MCF 10A (cell line): ENCODE measurements around the gene ZNF792. TPM values are rescaled to one million over a fixed set of nuclear protein-coding genes. Genes with fewer than 3 reads are reported as not detected.

Experiments used
- BruUV-seq: library from RNA; stranded (reverse); fragments of 400-500 nt; replicated peaks from 2 replicates; lab custom pipeline; 2021; lab: Mats Ljungman, UMichigan
- CTCF ChIA-PET: fragments of 300-600 bp; sonication (Branson Sonifier 250); formaldehyde crosslinking; extraction: SDS; loops from one replicate; lab custom pipeline; 2021; ENCODE audit warnings: antibody characterized with exemption, inconsistent platforms; lab: Yijun Ruan, JAX
- POLR2A ChIA-PET: fragments of 300-600, 350-650 bp; sonication (Branson Sonifier 250); formaldehyde crosslinking; extraction: SDS; loops from one replicate; lab custom pipeline; 2020; ENCODE audit warnings: antibody characterized with exemption, inconsistent platforms; lab: Yijun Ruan, JAX
- DNase-seq: peaks from one replicate; pipeline ENCODE4 v3.0.0-alpha.2; 2018; ENCODE audit not compliant: unreplicated experiment
- H3K27ac Mint-ChIP-seq: one replicate; pipeline ENCODE4 v1.8.0; 2022; ENCODE audit warnings: mild to moderate bottlenecking, low read depth, mixed read lengths; ENCODE audit not compliant: unreplicated experiment
- H3K27me3 Mint-ChIP-seq: one replicate; pipeline ENCODE4 v1.8.0; 2022; ENCODE audit warnings: mixed read lengths; ENCODE audit not compliant: insufficient read depth, unreplicated experiment
- H3K36me3 Mint-ChIP-seq: one replicate; pipeline ENCODE4 v1.8.0; 2022; ENCODE audit warnings: mild to moderate bottlenecking, moderate library complexity, mixed read lengths; ENCODE audit not compliant: insufficient read depth, unreplicated experiment
- H3K4me1 Mint-ChIP-seq: one replicate; pipeline ENCODE4 v1.8.0; 2022; ENCODE audit warnings: mixed read lengths; ENCODE audit not compliant: insufficient read depth, unreplicated experiment
- H3K4me3 Mint-ChIP-seq: one replicate; pipeline ENCODE4 v1.8.0; 2022; ENCODE audit warnings: mild to moderate bottlenecking, moderate library complexity, mixed read lengths; ENCODE audit not compliant: unreplicated experiment
- H3K9me3 Mint-ChIP-seq: one replicate; pipeline ENCODE4 v1.8.0; 2022; ENCODE audit warnings: mixed read lengths; ENCODE audit not compliant: unreplicated experiment
- CTCF ChIP-seq: fragments of 200-600 bp; IDR thresholded peaks from one replicate; pipeline ENCODE4 v1.8.0; 2022; ENCODE audit warnings: antibody characterized with exemption, mild to moderate bottlenecking; ENCODE audit not compliant: unreplicated experiment
- intact Hi-C: fragments of 100-400 bp; cut with micrococcal nuclease; formaldehyde crosslinking; loops from 2 replicates; pipeline ENCODE4 v1.14.1; 2022
- total RNA-seq: library from RNA; stranded (reverse); gene quantifications from 2 replicates; pipeline ENCODE4 v1.2.3, GENCODE V29; 2022

Gene ZNF792
- total RNA-seq, 1 experiment from 2014 or later = 0.40 TPM

- TF ChIP-seq CTCF = no peak
- ChIA-PET CTCF (interaction anchor here (0.6 to 1.0 kb wide), 2 partner anchors 8 to 325 kb away, joined by 4 to 6 read pairs; no protein-coding TSS in a partner anchor), POLR2A (interaction anchor here (1.2 kb wide), 1 partner anchor 36 kb away, joined by 4 read pairs; the partner anchor contains the start of gene GRAMD1A)
- no peak overlapping the region for H3K27ac Mint-ChIP-seq
- intact Hi-C loops = no loop called here
- no peaks in the 10 kb centered on the region for H3K27me3 Mint-ChIP-seq
- peak overlapping the region; percentile 84 for H3K4me3 Mint-ChIP-seq
- H3K9me3 Mint-ChIP-seq = peaks cover 16% of the 10 kb centered on the region
- H3K4me1 Mint-ChIP-seq = peaks cover 18% of the 10 kb centered on the region
- no TSS peak for BruUV-seq
- no peaks in the 10 kb centered on the region for H3K36me3 Mint-ChIP-seq
- DNase-seq = no peak
These were observed 569 bp upstream of the ZNF792 start for GRCh38 chr19:34964598-34964997.

GRCh38 chr19:34962687-34963572, 1.1 kb downstream of the ZNF792 start:
- intact Hi-C loops = no loop called here
- peak overlapping the region; percentile 84 for H3K4me3 Mint-ChIP-seq
- TF ChIP-seq CTCF = no peak
- no TSS peak for BruUV-seq
- peak overlapping the region; percentile 91 for H3K27ac Mint-ChIP-seq
- H3K9me3 Mint-ChIP-seq = peaks cover 21% of the 10 kb centered on the region
- H3K36me3 Mint-ChIP-seq = peaks cover 15% of the 10 kb centered on the region
- POLR2A ChIA-PET = interaction anchor here (1.0 to 1.2 kb wide), 4 partner anchors 9 to 37 kb away, joined by 3 to 5 read pairs (median 4); partner anchors contain the start of genes GRAMD1A and ZNF30
- H3K4me1 Mint-ChIP-seq = peaks cover 18% of the 10 kb centered on the region
- DNase-seq = no peak
- CTCF ChIA-PET = interaction anchor here (0.6 to 1.3 kb wide), 4 partner anchors 10 to 1442 kb away, joined by 3 to 4 read pairs (median 3); no protein-coding TSS in a partner anchor
- no peaks in the 10 kb centered on the region for H3K27me3 Mint-ChIP-seq

GRCh38 chr19:34961775-34962686, 2.0 kb downstream of the ZNF792 start:
- intact Hi-C loops = no loop called here
- no peak for TF ChIP-seq CTCF
- peak overlapping the region; percentile 84 for H3K4me3 Mint-ChIP-seq

More at GRCh38 chr19:34961775-34962686, 2.0 kb downstream of the ZNF792 start:
- no peak for DNase-seq
- CTCF ChIA-PET = interaction anchor here (0.6 to 1.3 kb wide), 4 partner anchors 8 to 190 kb away, joined by 3 to 4 read pairs (median 3); no protein-coding TSS in a partner anchor
- BruUV-seq = no TSS peak
- Mint-ChIP-seq H3K27ac (no peak overlapping the region), H3K27me3 (no peaks in the 10 kb centered on the region), H3K36me3 (peaks cover 15% of the 10 kb centered on the region), H3K4me1 (peaks cover 18% of the 10 kb centered on the region), H3K9me3 (peaks cover 18% of the 10 kb centered on the region)
- POLR2A ChIA-PET = interaction anchor here (0.7 to 1.0 kb wide), 3 partner anchors 8 to 679 kb away, joined by 3 to 5 read pairs (median 5); partner anchors contain the start of gene ZNF30
